ENCODE results near the gene KLHL35.

The KLHL35 gene

GRCh38 chr11:75432911-75433321, at the start of gene KLHL35:
TSS of gene KLHL35 (minus strand) at chr11:75433203. CDS start at chr11:75430629, 2,574 bp downstream.
- H3K4me3 ChIP-seq (ENCODE audit: low read depth in 1 of 2, low read length in 1 of 2), result no peak within 1 kb of the TSS
- peaks cover 6% of the 10 kb centered on the region for H3K9me3 ChIP-seq
- no peak for TF ChIP-seq CTCF (IDR thresholded peaks at IDR 0.05)
- H3K4me1 ChIP-seq (ENCODE audit: control insufficient read depth in 1 of 2, insufficient read depth in 1 of 2, low read depth in 1 of 2, low read length in 1 of 2), result peaks cover 10 to 22% of the 10 kb centered on the region in 2 experiments
- no peaks in the 10 kb centered on the region for H3K36me3 ChIP-seq
- H3K27ac ChIP-seq, result no peak within 1 kb of the TSS
- peaks cover 74% of the 10 kb centered on the region for H3K27me3 ChIP-seq

GRCh38 chr11:75481922-75482606, 49.1 kb upstream of the KLHL35 start:
- no peak for TF ChIP-seq CTCF (IDR thresholded peaks at IDR 0.05)
- Histone ChIP-seq H3K27me3 (no peaks in the 10 kb centered on the region), H3K9me3 (no peaks in the 10 kb centered on the region), H3K27ac (no peak overlapping the region), H3K4me1 (ENCODE audit: control insufficient read depth in 1 of 2, insufficient read depth in 1 of 2, low read depth in 1 of 2, low read length in 1 of 2) (peaks cover 0 to 31% of the 10 kb centered on the region in 2 experiments), H3K36me3 (no peaks in the 10 kb centered on the region), H3K4me3 (ENCODE audit: low read depth in 1 of 2, low read length in 1 of 2) (no peak overlapping the region)

- Histone ChIP-seq H3K4me1 (ENCODE audit: control insufficient read depth in 1 of 2, insufficient read depth in 1 of 2, low read depth in 1 of 2, low read length in 1 of 2) (peaks cover 0 to 31% of the 10 kb centered on the region in 2 experiments), H3K36me3 (no peaks in the 10 kb centered on the region), H3K9me3 (no peaks in the 10 kb centered on the region), H3K27me3 (no peaks in the 10 kb centered on the region), H3K27ac (no peak overlapping the region), H3K4me3 (ENCODE audit: low read depth in 1 of 2, low read length in 1 of 2) (no peak overlapping the region)
- no peak for TF ChIP-seq CTCF (IDR thresholded peaks at IDR 0.05)
Observed at GRCh38 chr11:75481223-75481921, 48.4 kb upstream of the KLHL35 start.

GRCh38 chr11:75480185-75481175, 47.5 kb upstream of the KLHL35 start:
- Histone ChIP-seq H3K4me3 (ENCODE audit: low read depth in 1 of 2, low read length in 1 of 2) (no peak overlapping the region), H3K36me3 (no peaks in the 10 kb centered on the region), H3K4me1 (ENCODE audit: control insufficient read depth in 1 of 2, insufficient read depth in 1 of 2, low read depth in 1 of 2, low read length in 1 of 2) (peaks cover 0 to 35% of the 10 kb centered on the region in 2 experiments), H3K9me3 (no peaks in the 10 kb centered on the region), H3K27ac (no peak overlapping the region), H3K27me3 (no peaks in the 10 kb centered on the region)
- no peak for TF ChIP-seq CTCF (IDR thresholded peaks at IDR 0.05)

GRCh38 chr11:75479597-75480145, 46.7 kb upstream of the KLHL35 start:
- no peaks in the 10 kb centered on the region for H3K36me3 ChIP-seq
- TF ChIP-seq CTCF (IDR thresholded peaks at IDR 0.05), result no peak
- H3K27ac ChIP-seq, result no peak overlapping the region
- no peaks in the 10 kb centered on the region for H3K9me3 ChIP-seq
- H3K4me3 ChIP-seq (ENCODE audit: low read depth in 1 of 2, low read length in 1 of 2), result no peak overlapping the region
- no peaks in the 10 kb centered on the region for H3K27me3 ChIP-seq
- H3K4me1 ChIP-seq (ENCODE audit: control insufficient read depth in 1 of 2, insufficient read depth in 1 of 2, low read depth in 1 of 2, low read length in 1 of 2), result peaks cover 0 to 40% of the 10 kb centered on the region in 2 experiments

Measured in neutrophil (primary cell).